HepG2 (cell line): ENCODE results near the gene KRT14. TPM values are rescaled to one million over a fixed set of nuclear protein-coding genes. Genes with fewer than 3 reads are reported as not detected.

Source experiments
- BHLHE40 ChIP-seq: IDR thresholded peaks from 2 replicates; pipeline ENCODE4 v1.6.1; 2011; ENCODE audit warnings: low read length, improper control_type of control experiment
- CHD4 ChIP-seq: fragments of 200-600 bp; sonication (generic); IDR thresholded peaks from 2 replicates; pipeline ENCODE4 v1.7.0; 2017; ENCODE audit warnings: mild to moderate bottlenecking, low read length, borderline replicate concordance
- DR1 ChIP-seq: sonication (generic); formaldehyde crosslinking; IDR thresholded peaks from 2 replicates; pipeline ENCODE4 v1.8.0; 2021; ENCODE audit warnings: mild to moderate bottlenecking, missing genetic modification reagents, inconsistent platforms
- HNRNPK ChIP-seq: fragments of 200-400 bp; formaldehyde crosslinking; IDR thresholded peaks from 2 replicates; pipeline ENCODE4 v1.6.1; 2018; ENCODE audit warnings: low read length, low read depth, moderate library complexity, mild to moderate bottlenecking; ENCODE audit not compliant: poor library complexity, severe bottlenecking
- KLF13 ChIP-seq: sonication (generic); formaldehyde crosslinking; IDR thresholded peaks from 2 replicates; pipeline ENCODE4 v1.4.0; 2020; ENCODE audit warnings: mild to moderate bottlenecking, missing genetic modification reagents
- PAWR ChIP-seq: sonication (generic); formaldehyde crosslinking; IDR thresholded peaks from 2 replicates; pipeline ENCODE4 v1.4.0; 2020; ENCODE audit warnings: missing genetic modification reagents, mild to moderate bottlenecking, borderline replicate concordance
- PLRG1 ChIP-seq: fragments of 450-650 bp; conservative IDR thresholded peaks from 2 replicates; pipeline ENCODE4 v1.6.1; 2016
- RBFOX2 ChIP-seq: fragments of 200-400 bp; formaldehyde crosslinking; IDR thresholded peaks from 2 replicates; pipeline ENCODE4 v1.6.1; 2017; ENCODE audit warnings: low read depth, mild to moderate bottlenecking, low read length
- RFX5 ChIP-seq: IDR thresholded peaks from 2 replicates; pipeline ENCODE4 v1.6.1; 2011; ENCODE audit warnings: low read depth, low read length, improper control_type of control experiment
- SATB2 ChIP-seq: sonication (generic); formaldehyde crosslinking; IDR thresholded peaks from 2 replicates; pipeline ENCODE4 v1.5.0; 2020; ENCODE audit warnings: missing genetic modification reagents
- SP140L ChIP-seq: sonication (generic); formaldehyde crosslinking; IDR thresholded peaks from 2 replicates; pipeline ENCODE4 v1.4.0; 2020; ENCODE audit warnings: missing genetic modification reagents, borderline replicate concordance
- STAG1 ChIP-seq: sonication (generic); formaldehyde crosslinking; IDR thresholded peaks from 2 replicates; pipeline ENCODE4 v1.4.0; 2020; ENCODE audit warnings: missing genetic modification reagents
- TBX2 ChIP-seq: sonication (generic); formaldehyde crosslinking; IDR thresholded peaks from 2 replicates; pipeline ENCODE4 v1.5.0; 2020; ENCODE audit warnings: missing genetic modification reagents, mild to moderate bottlenecking, borderline replicate concordance
- TCF12 ChIP-seq, 2 experiments: fragments of 450-650 bp in 1 of 2; sonication (generic) in 1 of 2; formaldehyde crosslinking in 1 of 2; IDR thresholded peaks; 2 replicates each; pipeline versions ENCODE4 v1.6.1 to v1.8.0; 2017 to 2022; ENCODE audit warnings: antibody characterized with exemption in 1 of 2, mild to moderate bottlenecking in 1 of 2, missing genetic modification reagents in 1 of 2, moderate library complexity in 1 of 2
- ZNF20 ChIP-seq: sonication (generic); formaldehyde crosslinking; IDR thresholded peaks from 2 replicates; pipeline ENCODE4 v1.4.0; 2020; ENCODE audit warnings: mild to moderate bottlenecking, moderate library complexity, missing genetic modification reagents
- ZNF256 ChIP-seq: sonication (generic); formaldehyde crosslinking; conservative IDR thresholded peaks from 2 replicates; pipeline ENCODE4 v1.4.0; 2020; ENCODE audit warnings: missing genetic modification reagents
- ZSCAN30 ChIP-seq: sonication (generic); formaldehyde crosslinking; IDR thresholded peaks from 2 replicates; pipeline ENCODE4 v1.5.0; 2020; ENCODE audit warnings: mild to moderate bottlenecking, missing genetic modification reagents
- polyA plus RNA-seq, 8 experiments: library from polyadenylated mRNA; depleted of rRNA in 3 of 8; stranded (reverse) in 7 of 8; unstranded in 1 of 8; fragments of >200 nt; fragmentation: Illumina TruSeq in 4 of 8; extraction: Trizol in 4 of 8; gene quantifications; 2 replicates each; pipeline versions ENCODE4 v1.2.1 to v1.2.3, GENCODE V29; 2011 to 2016; ENCODE audit warnings: low read depth in 4 of 8, missing spikeins in 1 of 8, mixed read lengths in 1 of 8; ENCODE audit not compliant: insufficient read depth in 1 of 8
- total RNA-seq, 5 experiments: library from RNA; depleted of rRNA; stranded (reverse); fragments of >200 nt; fragmentation: Illumina TruSeq; extraction: Trizol; gene quantifications; 2 replicates each; pipeline ENCODE4 v1.2.3, GENCODE V29; 2016; ENCODE audit warnings: low read depth in 1 of 5
- TF ChIP-seq, protein P1 (sequence below): sonication (generic); formaldehyde crosslinking; IDR thresholded peaks from 2 replicates; pipeline ENCODE4 v1.4.0; 2020; ENCODE audit warnings: missing genetic modification reagents
- TF ChIP-seq, protein P2 (sequence below): sonication (generic); formaldehyde crosslinking; IDR thresholded peaks from 2 replicates; pipeline ENCODE4 v1.4.0; 2020; ENCODE audit warnings: missing genetic modification reagents
- TF ChIP-seq, protein P3 (sequence below): IDR thresholded peaks from 2 replicates; pipeline ENCODE4 v1.6.1; 2016

Gene KRT14
- total and polyA plus RNA-seq, 2 of the 13 experiments (the other 11 are each of a cell fraction or from before 2014, with no cell fraction given), result 0.09 TPM; not detected in 1

DNA sequence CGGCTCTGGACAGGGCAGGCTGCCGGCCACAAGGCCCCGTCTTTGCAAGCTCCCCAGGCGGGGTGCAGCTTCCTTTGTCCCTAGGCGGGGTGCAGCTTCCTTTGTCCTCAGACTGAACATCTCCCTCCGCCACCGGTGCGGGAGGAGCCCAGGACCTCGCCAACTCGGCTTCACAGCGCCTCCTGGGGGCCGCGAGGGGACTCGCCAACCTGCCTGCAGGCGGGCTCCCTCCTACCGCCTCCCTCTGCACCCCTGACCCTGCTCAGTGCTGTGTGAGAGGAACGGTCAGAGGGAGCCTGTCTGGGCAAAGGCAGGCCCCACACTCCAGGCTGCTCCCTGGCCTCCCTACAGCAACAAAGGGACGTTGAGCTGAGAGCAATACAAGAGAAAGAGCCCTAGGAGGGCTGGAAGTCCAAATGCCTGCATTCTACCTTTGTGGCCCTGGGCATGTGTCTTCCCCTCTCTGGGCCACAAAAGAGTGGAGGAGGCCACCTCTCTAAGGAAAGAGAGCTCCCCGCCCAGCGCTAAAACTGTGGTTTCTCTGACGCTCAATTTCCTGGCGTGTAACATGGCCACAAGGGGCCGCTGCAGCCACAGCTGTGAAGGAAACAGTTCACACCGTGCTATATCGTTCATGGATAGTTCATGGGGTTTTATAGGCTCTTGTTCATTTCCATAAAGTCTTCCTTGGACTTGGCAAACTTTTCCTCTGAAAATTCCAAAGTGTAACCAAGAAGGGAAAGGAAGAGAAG is 37.7 kb downstream of the KRT14 start (continued):
- TF ChIP-seq, protein P1, sequence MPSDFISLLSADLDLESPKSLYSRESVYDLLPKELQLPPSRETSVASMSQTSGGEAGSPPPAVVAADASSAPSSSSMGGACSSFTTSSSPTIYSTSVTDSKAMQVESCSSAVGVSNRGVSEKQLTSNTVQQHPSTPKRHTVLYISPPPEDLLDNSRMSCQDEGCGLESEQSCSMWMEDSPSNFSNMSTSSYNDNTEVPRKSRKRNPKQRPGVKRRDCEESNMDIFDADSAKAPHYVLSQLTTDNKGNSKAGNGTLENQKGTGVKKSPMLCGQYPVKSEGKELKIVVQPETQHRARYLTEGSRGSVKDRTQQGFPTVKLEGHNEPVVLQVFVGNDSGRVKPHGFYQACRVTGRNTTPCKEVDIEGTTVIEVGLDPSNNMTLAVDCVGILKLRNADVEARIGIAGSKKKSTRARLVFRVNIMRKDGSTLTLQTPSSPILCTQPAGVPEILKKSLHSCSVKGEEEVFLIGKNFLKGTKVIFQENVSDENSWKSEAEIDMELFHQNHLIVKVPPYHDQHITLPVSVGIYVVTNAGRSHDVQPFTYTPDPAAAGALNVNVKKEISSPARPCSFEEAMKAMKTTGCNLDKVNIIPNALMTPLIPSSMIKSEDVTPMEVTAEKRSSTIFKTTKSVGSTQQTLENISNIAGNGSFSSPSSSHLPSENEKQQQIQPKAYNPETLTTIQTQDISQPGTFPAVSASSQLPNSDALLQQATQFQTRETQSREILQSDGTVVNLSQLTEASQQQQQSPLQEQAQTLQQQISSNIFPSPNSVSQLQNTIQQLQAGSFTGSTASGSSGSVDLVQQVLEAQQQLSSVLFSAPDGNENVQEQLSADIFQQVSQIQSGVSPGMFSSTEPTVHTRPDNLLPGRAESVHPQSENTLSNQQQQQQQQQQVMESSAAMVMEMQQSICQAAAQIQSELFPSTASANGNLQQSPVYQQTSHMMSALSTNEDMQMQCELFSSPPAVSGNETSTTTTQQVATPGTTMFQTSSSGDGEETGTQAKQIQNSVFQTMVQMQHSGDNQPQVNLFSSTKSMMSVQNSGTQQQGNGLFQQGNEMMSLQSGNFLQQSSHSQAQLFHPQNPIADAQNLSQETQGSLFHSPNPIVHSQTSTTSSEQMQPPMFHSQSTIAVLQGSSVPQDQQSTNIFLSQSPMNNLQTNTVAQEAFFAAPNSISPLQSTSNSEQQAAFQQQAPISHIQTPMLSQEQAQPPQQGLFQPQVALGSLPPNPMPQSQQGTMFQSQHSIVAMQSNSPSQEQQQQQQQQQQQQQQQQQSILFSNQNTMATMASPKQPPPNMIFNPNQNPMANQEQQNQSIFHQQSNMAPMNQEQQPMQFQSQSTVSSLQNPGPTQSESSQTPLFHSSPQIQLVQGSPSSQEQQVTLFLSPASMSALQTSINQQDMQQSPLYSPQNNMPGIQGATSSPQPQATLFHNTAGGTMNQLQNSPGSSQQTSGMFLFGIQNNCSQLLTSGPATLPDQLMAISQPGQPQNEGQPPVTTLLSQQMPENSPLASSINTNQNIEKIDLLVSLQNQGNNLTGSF, result no peak
- TF ChIP-seq RBFOX2, result no peak
- TF ChIP-seq, protein P2, sequence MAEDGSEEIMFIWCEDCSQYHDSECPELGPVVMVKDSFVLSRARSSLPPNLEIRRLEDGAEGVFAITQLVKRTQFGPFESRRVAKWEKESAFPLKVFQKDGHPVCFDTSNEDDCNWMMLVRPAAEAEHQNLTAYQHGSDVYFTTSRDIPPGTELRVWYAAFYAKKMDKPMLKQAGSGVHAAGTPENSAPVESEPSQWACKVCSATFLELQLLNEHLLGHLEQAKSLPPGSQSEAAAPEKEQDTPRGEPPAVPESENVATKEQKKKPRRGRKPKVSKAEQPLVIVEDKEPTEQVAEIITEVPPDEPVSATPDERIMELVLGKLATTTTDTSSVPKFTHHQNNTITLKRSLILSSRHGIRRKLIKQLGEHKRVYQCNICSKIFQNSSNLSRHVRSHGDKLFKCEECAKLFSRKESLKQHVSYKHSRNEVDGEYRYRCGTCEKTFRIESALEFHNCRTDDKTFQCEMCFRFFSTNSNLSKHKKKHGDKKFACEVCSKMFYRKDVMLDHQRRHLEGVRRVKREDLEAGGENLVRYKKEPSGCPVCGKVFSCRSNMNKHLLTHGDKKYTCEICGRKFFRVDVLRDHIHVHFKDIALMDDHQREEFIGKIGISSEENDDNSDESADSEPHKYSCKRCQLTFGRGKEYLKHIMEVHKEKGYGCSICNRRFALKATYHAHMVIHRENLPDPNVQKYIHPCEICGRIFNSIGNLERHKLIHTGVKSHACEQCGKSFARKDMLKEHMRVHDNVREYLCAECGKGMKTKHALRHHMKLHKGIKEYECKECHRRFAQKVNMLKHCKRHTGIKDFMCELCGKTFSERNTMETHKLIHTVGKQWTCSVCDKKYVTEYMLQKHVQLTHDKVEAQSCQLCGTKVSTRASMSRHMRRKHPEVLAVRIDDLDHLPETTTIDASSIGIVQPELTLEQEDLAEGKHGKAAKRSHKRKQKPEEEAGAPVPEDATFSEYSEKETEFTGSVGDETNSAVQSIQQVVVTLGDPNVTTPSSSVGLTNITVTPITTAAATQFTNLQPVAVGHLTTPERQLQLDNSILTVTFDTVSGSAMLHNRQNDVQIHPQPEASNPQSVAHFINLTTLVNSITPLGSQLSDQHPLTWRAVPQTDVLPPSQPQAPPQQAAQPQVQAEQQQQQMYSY (CRISPR knock-in tag), result no peak
- TF ChIP-seq, protein P3, sequence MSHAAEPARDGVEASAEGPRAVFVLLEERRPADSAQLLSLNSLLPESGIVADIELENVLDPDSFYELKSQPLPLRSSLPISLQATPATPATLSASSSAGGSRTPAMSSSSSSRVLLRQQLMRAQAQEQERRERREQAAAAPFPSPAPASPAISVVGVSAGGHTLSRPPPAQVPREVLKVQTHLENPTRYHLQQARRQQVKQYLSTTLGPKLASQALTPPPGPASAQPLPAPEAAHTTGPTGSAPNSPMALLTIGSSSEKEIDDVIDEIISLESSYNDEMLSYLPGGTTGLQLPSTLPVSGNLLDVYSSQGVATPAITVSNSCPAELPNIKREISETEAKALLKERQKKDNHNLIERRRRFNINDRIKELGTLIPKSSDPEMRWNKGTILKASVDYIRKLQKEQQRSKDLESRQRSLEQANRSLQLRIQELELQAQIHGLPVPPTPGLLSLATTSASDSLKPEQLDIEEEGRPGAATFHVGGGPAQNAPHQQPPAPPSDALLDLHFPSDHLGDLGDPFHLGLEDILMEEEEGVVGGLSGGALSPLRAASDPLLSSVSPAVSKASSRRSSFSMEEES (CRISPR knock-in tag), result no peak; the same call in 1 of the 2 replicates
- TF ChIP-seq HNRNPK, result no peak
- TF ChIP-seq BHLHE40, result no peak
- TF ChIP-seq PAWR (CRISPR knock-in tag), result no peak
- 0 out of 2 replicates have a peak, but pooled peaks have one; percentile 14 for TF ChIP-seq KLF13 (CRISPR knock-in tag)
- no peak for TF ChIP-seq ZNF20 (CRISPR knock-in tag)
- TF ChIP-seq SATB2 (CRISPR knock-in tag), result no peak
- TF ChIP-seq TBX2 (CRISPR knock-in tag), result no peak
- no peak for TF ChIP-seq TCF12 (IDR thresholded peaks at IDR 0.05)
- no peak for TF ChIP-seq TCF12 (CRISPR knock-in tag; IDR thresholded peaks at IDR 0.05)
- TF ChIP-seq DR1 (CRISPR knock-in tag), result no peak
- TF ChIP-seq ZNF256, result no peak
- no peak for TF ChIP-seq CHD4
- no peak for TF ChIP-seq ZSCAN30
- TF ChIP-seq SP140L (CRISPR knock-in tag), result 0 out of 2 replicates have a peak, but pooled peaks have one; percentile 76
- TF ChIP-seq PLRG1, result no peak
- TF ChIP-seq STAG1 (CRISPR knock-in tag), result peak; percentile 89
- no peak for TF ChIP-seq RFX5
